LHCN-M2 (cell line): ENCODE measurements around the gene HSPD1. TPM values are rescaled to one million over a fixed set of nuclear protein-coding genes. Genes with fewer than 3 reads are reported as not detected.
A peak's percentile ranks its signal among the peaks of the same experiment; 100 is the strongest.
"Not testable (repeated sequence)": the region's sequence is repeated elsewhere in the genome, so short reads cannot be mapped to it uniquely, and the experiment has no call there.

Experiments
- DNase-seq: peaks from one replicate; pipeline ENCODE4 v3.0.0-alpha.2; 2012; ENCODE audit warnings: low read depth
- total RNA-seq: library from RNA; depleted of rRNA; stranded (reverse); fragments of >200 nt; gene quantifications from 2 replicates; pipeline ENCODE4 v1.2.3, GENCODE V29; 2014

Gene HSPD1
- total RNA-seq, 1 experiment from 2014 or later = 305 TPM

- no peak for DNase-seq
Observed at GRCh38 chr2:197497326-197497725, 2.3 kb downstream of the HSPD1 start.

- no peak for DNase-seq
Observed at GRCh38 chr2:197496695-197497094, 2.9 kb downstream of the HSPD1 start.

- no peak for DNase-seq
Observed at GRCh38 chr2:197495433-197496134, 4.1 kb downstream of the HSPD1 start.

GRCh38 chr2:197487385-197487784 is 12.3 kb downstream of the HSPD1 start:
- no peak for DNase-seq

- DNase-seq = no peak
Observed at GRCh38 chr2:197486175-197486574, 13.5 kb downstream of the HSPD1 start.

GRCh38 chr2:197484248-197484647 is 15.4 kb downstream of the HSPD1 start:
- DNase-seq = not testable (repeated sequence)

- DNase-seq = no peak
Observed at GRCh38 chr2:197480165-197481036, 19.2 kb downstream of the HSPD1 start.

GRCh38 chr2:197477797-197478196 is 21.8 kb downstream of the HSPD1 start:
- no peak for DNase-seq

GRCh38 chr2:197472166-197472565 is 27.5 kb downstream of the HSPD1 start:
- no peak for DNase-seq

- DNase-seq = no peak
Observed at GRCh38 chr2:197464175-197464574, 35.5 kb downstream of the HSPD1 start.

GRCh38 chr2:197461057-197461456 is 38.6 kb downstream of the HSPD1 start:
- no peak for DNase-seq

GRCh38 chr2:197460649-197461048 is 39.0 kb downstream of the HSPD1 start:
- no peak for DNase-seq

- no peak for DNase-seq
Observed at GRCh38 chr2:197455428-197455827, 44.2 kb downstream of the HSPD1 start.

GRCh38 chr2:197454923-197455322 is 44.7 kb downstream of the HSPD1 start:
- DNase-seq = no peak

- no peak for DNase-seq
Observed at GRCh38 chr2:197453914-197454398, 45.7 kb downstream of the HSPD1 start.

- DNase-seq = peak; percentile 99
Observed at GRCh38 chr2:197453123-197453913, 46.3 kb downstream of the HSPD1 start, which contains the start of gene COQ10B. TSS of gene COQ10B (plus strand) at chr2:197453552. CDS start at chr2:197453561, 9 bp downstream.

GRCh38 chr2:197452754-197453122 is 46.9 kb downstream of the HSPD1 start:
- no peak for DNase-seq

- DNase-seq = not testable (repeated sequence)
Observed at GRCh38 chr2:197450935-197451358, 48.7 kb downstream of the HSPD1 start.

GRCh38 chr2:197450465-197450864 is 49.2 kb downstream of the HSPD1 start:
- no peak for DNase-seq

GRCh38 chr2:197446844-197447243 is 52.8 kb downstream of the HSPD1 start:
- no peak for DNase-seq

- no peak for DNase-seq
Observed at GRCh38 chr2:197445746-197446145, 53.9 kb downstream of the HSPD1 start.

- no peak for DNase-seq
Observed at GRCh38 chr2:197442857-197443256, 56.8 kb downstream of the HSPD1 start.
